Measurements from ENCODE around the gene AIFM2. TPM values are rescaled to one million over a fixed set of nuclear protein-coding genes. Genes with fewer than 3 reads are reported as not detected.
A peak's percentile ranks its signal among the peaks of the same experiment; 100 is the strongest.

Gene AIFM2
- total and polyA plus RNA-seq, 9 of the 15 experiments (the other 6 are each of a cell fraction or from before 2014, with no cell fraction given) = 2.7 to 14.1 (median 9.2) TPM

- TF ChIP-seq, protein P1, sequence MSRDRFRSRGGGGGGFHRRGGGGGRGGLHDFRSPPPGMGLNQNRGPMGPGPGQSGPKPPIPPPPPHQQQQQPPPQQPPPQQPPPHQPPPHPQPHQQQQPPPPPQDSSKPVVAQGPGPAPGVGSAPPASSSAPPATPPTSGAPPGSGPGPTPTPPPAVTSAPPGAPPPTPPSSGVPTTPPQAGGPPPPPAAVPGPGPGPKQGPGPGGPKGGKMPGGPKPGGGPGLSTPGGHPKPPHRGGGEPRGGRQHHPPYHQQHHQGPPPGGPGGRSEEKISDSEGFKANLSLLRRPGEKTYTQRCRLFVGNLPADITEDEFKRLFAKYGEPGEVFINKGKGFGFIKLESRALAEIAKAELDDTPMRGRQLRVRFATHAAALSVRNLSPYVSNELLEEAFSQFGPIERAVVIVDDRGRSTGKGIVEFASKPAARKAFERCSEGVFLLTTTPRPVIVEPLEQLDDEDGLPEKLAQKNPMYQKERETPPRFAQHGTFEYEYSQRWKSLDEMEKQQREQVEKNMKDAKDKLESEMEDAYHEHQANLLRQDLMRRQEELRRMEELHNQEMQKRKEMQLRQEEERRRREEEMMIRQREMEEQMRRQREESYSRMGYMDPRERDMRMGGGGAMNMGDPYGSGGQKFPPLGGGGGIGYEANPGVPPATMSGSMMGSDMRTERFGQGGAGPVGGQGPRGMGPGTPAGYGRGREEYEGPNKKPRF (IDR thresholded peaks at IDR 0.05; ENCODE audit: low read depth, low read length) = no peak
- no peak for TF ChIP-seq HNRNPK (IDR thresholded peaks at IDR 0.05; ENCODE audit: low read depth, low read length, poor library complexity, severe bottlenecking)
- TF ChIP-seq ARHGAP35 (IDR thresholded peaks at IDR 0.05; ENCODE audit: partially characterized antibody) = no peak
- TF ChIP-seq ARID3B (CRISPR knock-in tag; IDR thresholded peaks at IDR 0.05; ENCODE audit: borderline replicate concordance) = no peak
- TF ChIP-seq NEUROD1 (IDR thresholded peaks at IDR 0.05; ENCODE audit: borderline replicate concordance, low read depth, low read length, partially characterized antibody) = no peak
- no peak for TF ChIP-seq GATAD2A (IDR thresholded peaks at IDR 0.05)
- peak; percentile 34; the same call in 1 of the 2 replicates for TF ChIP-seq POLR2AphosphoS5 (IDR thresholded peaks at IDR 0.05; ENCODE audit: control insufficient read depth, insufficient read depth, low read depth, low read length)
- peak; percentile 27; the same call in 1 of the 2 replicates for TF ChIP-seq NCOR1 (IDR thresholded peaks at IDR 0.05)
- TF ChIP-seq HNRNPUL1 (IDR thresholded peaks at IDR 0.05; ENCODE audit: low read length) = no peak
- TF ChIP-seq TAL1 (IDR thresholded peaks at IDR 0.05) = peak; percentile 54
- TF ChIP-seq POLR2G (IDR thresholded peaks at IDR 0.05; ENCODE audit: low read depth, low read length) = no peak
- TF ChIP-seq TCF15 (CRISPR knock-in tag; IDR thresholded peaks at IDR 0.05) = no peak
- TF ChIP-seq CBFB (CRISPR knock-in tag; IDR thresholded peaks at IDR 0.05) = 0 out of 2 replicates have a peak, but pooled peaks have one; percentile 33
- TF ChIP-seq ERF (CRISPR knock-in tag; IDR thresholded peaks at IDR 0.05) = no peak
- peak; percentile 80 for TF ChIP-seq TEAD4 (IDR thresholded peaks at IDR 0.05; ENCODE audit: low read length)
- TF ChIP-seq TEAD4 (CRISPR knock-in tag; IDR thresholded peaks at IDR 0.05; ENCODE audit: borderline replicate concordance) = no peak
- TF ChIP-seq, protein P2, sequence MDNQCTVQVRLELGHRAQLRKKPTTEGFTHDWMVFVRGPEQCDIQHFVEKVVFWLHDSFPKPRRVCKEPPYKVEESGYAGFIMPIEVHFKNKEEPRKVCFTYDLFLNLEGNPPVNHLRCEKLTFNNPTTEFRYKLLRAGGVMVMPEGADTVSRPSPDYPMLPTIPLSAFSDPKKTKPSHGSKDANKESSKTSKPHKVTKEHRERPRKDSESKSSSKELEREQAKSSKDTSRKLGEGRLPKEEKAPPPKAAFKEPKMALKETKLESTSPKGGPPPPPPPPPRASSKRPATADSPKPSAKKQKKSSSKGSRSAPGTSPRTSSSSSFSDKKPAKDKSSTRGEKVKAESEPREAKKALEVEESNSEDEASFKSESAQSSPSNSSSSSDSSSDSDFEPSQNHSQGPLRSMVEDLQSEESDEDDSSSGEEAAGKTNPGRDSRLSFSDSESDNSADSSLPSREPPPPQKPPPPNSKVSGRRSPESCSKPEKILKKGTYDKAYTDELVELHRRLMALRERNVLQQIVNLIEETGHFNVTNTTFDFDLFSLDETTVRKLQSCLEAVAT (IDR thresholded peaks at IDR 0.05) = peak in 1 of 2 experiments; percentile 51; a peak in 1 of 4 replicates
- no peak for TF ChIP-seq MED1 (CRISPR knock-in tag; IDR thresholded peaks at IDR 0.05; ENCODE audit: borderline replicate concordance)
- no peak for TF ChIP-seq BRD9 (IDR thresholded peaks at IDR 0.05; ENCODE audit: low read depth, partially characterized antibody)
- no peak for TF ChIP-seq TCF7 (IDR thresholded peaks at IDR 0.05; ENCODE audit: borderline replicate concordance)
- no peak for TF ChIP-seq POLR2AphosphoS2 (IDR thresholded peaks at IDR 0.05; ENCODE audit: low read length)
- TF ChIP-seq ELK1 (CRISPR knock-in tag; IDR thresholded peaks at IDR 0.05) = no peak
- TF ChIP-seq PPARD (CRISPR knock-in tag; IDR thresholded peaks at IDR 0.05) = no peak
- no peak for TF ChIP-seq IFI16 (CRISPR knock-in tag; IDR thresholded peaks at IDR 0.05)
- TF ChIP-seq SREBF2 (CRISPR knock-in tag; IDR thresholded peaks at IDR 0.05) = no peak
Observed at GRCh38 chr10:70122742-70123141, 9.9 kb downstream of the AIFM2 start (continued).
